ENCODE measurements around the gene HS2ST1. TPM values are rescaled to one million over a fixed set of nuclear protein-coding genes. Genes with fewer than 3 reads are reported as not detected.

HS2ST1 gene
- total RNA-seq, 2 donors from 2014 or later, result 29.0 to 31.5 TPM

DNA sequence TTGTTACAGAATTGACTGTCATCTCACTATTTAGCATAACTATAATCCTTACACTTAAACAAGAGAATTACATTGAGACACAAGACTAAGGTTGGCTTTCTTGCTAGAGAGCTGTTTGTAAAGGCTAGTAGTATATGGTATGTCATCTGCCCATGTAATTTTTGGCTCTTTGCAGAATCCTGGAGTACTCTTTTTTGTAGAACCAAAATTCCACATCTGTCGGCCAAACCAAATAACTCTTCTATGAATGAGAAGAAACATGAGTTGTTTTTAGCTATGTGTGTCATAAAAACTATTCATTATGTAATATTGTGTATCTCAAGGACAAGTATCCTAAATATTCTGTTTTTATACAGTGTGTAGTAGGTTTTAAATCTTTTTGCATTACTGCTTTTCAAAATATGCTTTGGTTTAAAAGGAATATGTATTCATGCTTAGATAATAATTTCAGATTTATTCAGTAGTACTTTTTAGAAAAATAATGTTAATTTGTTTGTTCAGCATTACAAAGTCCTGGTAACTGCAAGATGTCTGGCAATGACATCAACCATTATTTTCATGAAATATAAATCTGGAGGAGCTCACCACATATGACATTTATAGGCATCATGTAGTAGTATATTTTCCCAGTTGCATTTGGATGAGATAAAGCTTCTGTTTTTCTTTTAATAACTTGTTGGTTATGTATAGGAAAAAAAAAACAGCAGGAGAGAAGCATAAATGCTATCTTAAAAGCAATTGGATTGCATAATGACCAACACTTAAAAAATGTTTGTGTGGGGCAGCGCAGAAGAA lies 159.8 kb downstream of the HS2ST1 start:
- DNase-seq, result no peak
- H3K27ac Mint-ChIP-seq, result no peak overlapping the region
- Histone ChIP-seq H3K9ac (ENCODE audit: extremely low read depth, low read length, poor library complexity, severe bottlenecking) (no peak overlapping the region), H3K36me3 (ENCODE audit: control insufficient read depth, insufficient read depth, low read length) (peaks cover 12% of the 10 kb centered on the region), H3K4me1 (ENCODE audit: control insufficient read depth, insufficient read depth, low read length) (no peaks in the 10 kb centered on the region), H3K9me3 (ENCODE audit: control insufficient read depth, low read length) (no peaks in the 10 kb centered on the region), H3K27me3 (ENCODE audit: control insufficient read depth, insufficient read depth, low read length, poor library complexity, severe bottlenecking) (no peaks in the 10 kb centered on the region), H3K27ac (ENCODE audit: low read depth, low read length) (no peak overlapping the region), H3K4me3 (ENCODE audit: low read length) (no peak overlapping the region)
- peaks cover 2% of the 10 kb centered on the region for H3K4me1 Mint-ChIP-seq
- H3K4me3 Mint-ChIP-seq, result no peak overlapping the region
- 100% methylated on average over 1 to 2 of the region's 2 CpGs for WGBS, 2 experiments (ENCODE audit: insufficient coverage in 1 of 2, insufficient read length in 1 of 2)
- H3K27me3 Mint-ChIP-seq (ENCODE audit: insufficient read depth), result no peaks in the 10 kb centered on the region
- H3K36me3 Mint-ChIP-seq (ENCODE audit: low read depth), result peaks cover 8% of the 10 kb centered on the region
- no peaks in the 10 kb centered on the region for H3K9me3 Mint-ChIP-seq
- TF ChIP-seq, protein P1, sequence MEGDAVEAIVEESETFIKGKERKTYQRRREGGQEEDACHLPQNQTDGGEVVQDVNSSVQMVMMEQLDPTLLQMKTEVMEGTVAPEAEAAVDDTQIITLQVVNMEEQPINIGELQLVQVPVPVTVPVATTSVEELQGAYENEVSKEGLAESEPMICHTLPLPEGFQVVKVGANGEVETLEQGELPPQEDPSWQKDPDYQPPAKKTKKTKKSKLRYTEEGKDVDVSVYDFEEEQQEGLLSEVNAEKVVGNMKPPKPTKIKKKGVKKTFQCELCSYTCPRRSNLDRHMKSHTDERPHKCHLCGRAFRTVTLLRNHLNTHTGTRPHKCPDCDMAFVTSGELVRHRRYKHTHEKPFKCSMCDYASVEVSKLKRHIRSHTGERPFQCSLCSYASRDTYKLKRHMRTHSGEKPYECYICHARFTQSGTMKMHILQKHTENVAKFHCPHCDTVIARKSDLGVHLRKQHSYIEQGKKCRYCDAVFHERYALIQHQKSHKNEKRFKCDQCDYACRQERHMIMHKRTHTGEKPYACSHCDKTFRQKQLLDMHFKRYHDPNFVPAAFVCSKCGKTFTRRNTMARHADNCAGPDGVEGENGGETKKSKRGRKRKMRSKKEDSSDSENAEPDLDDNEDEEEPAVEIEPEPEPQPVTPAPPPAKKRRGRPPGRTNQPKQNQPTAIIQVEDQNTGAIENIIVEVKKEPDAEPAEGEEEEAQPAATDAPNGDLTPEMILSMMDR (conservative IDR thresholded peaks at IDR 0.05), result no peak

DNA sequence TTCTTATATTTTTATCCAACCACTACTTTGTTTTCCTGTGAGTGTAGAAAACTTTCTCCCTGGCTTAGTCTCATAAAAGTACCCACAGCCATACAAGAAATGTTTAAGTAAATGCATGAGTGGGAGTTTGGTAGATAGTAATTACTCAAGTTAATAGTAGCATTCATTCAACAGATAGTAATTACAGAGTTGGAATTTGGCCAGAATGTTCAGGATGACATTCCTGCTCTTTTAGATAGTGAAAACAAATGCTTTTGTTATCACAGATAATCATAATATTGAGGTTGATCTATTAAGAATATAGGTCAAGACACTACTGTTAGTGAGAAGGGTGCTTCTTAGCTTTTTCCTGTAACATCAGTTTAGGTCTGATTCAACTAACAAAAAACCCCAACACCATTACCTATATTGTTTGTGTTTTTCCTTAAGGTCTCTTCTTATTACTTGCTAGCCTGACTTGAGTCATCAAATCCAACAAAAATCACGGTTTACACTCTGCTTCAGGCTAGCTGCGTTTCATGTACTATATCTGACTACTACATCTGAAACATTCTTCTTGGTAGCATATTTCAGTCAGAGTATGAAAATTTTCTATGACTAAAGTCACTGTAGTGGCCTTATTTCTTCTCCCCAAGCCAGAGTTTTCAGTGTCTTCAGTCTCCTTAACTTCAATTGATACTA lies 163.7 kb downstream of the HS2ST1 start:
- WGBS, 2 experiments (ENCODE audit: insufficient coverage in 1 of 2, insufficient read length in 1 of 2), result 94 to 100% methylated on average over 2 of the region's 2 CpGs
- no peak overlapping the region for H3K4me3 ChIP-seq (ENCODE audit: low read length)
- no peaks in the 10 kb centered on the region for H3K9me3 ChIP-seq (ENCODE audit: control insufficient read depth, low read length)
- H3K4me3 Mint-ChIP-seq, result no peak overlapping the region
- no peaks in the 10 kb centered on the region for H3K27me3 Mint-ChIP-seq (ENCODE audit: insufficient read depth)
- no peaks in the 10 kb centered on the region for H3K27me3 ChIP-seq (ENCODE audit: control insufficient read depth, insufficient read depth, low read length, poor library complexity, severe bottlenecking)
- H3K36me3 Mint-ChIP-seq (ENCODE audit: low read depth), result peaks cover 3% of the 10 kb centered on the region
- H3K27ac ChIP-seq (ENCODE audit: low read depth, low read length), result no peak overlapping the region
- no peaks in the 10 kb centered on the region for H3K4me1 ChIP-seq (ENCODE audit: control insufficient read depth, insufficient read depth, low read length)
- peaks cover 12% of the 10 kb centered on the region for H3K36me3 ChIP-seq (ENCODE audit: control insufficient read depth, insufficient read depth, low read length)
- H3K9me3 Mint-ChIP-seq, result no peaks in the 10 kb centered on the region
- no peaks in the 10 kb centered on the region for H3K4me1 Mint-ChIP-seq
- peak overlapping the region; percentile 1 for H3K27ac Mint-ChIP-seq
- no peak overlapping the region for H3K9ac ChIP-seq (ENCODE audit: extremely low read depth, low read length, poor library complexity, severe bottlenecking)
- TF ChIP-seq, protein P1 (conservative IDR thresholded peaks at IDR 0.05), result no peak
- DNase-seq, result no peak

DNA sequence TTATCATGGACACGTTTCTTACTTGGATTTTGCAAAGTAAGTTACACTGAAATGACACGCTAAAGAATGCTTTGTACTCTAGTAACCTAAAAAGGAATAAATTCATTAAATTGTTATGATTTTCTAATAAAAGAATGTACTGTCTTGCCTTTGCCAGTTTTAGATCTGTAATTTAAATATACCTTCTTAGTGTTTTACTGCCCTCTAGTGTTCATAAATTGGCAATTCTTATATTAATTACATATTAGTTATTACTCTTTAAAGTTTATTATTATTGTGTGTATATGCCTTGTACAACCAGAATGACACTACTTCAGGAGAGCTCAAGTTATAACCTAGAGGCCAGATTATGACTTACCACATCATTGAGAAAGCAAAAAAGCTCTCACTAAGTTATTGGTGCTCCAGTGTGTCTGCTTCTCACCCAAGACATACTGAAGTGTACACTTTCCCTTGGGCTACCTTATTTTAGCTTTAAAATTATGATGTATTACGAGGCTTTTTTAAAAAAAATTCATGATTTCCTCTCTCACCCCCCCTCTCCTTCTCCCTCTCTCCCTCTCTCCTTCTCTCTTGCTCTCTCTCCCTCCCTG lies 169.9 kb downstream of the HS2ST1 start:
- Mint-ChIP-seq H3K27me3 (ENCODE audit: insufficient read depth) (no peaks in the 10 kb centered on the region), H3K27ac (no peak overlapping the region), H3K4me1 (peaks cover 17% of the 10 kb centered on the region), H3K4me3 (no peak overlapping the region), H3K36me3 (ENCODE audit: low read depth) (peaks cover 6% of the 10 kb centered on the region), H3K9me3 (no peaks in the 10 kb centered on the region)
- Histone ChIP-seq H3K36me3 (ENCODE audit: control insufficient read depth, insufficient read depth, low read length) (no peaks in the 10 kb centered on the region), H3K9ac (ENCODE audit: extremely low read depth, low read length, poor library complexity, severe bottlenecking) (no peak overlapping the region), H3K9me3 (ENCODE audit: control insufficient read depth, low read length) (no peaks in the 10 kb centered on the region), H3K27me3 (ENCODE audit: control insufficient read depth, insufficient read depth, low read length, poor library complexity, severe bottlenecking) (no peaks in the 10 kb centered on the region), H3K4me1 (ENCODE audit: control insufficient read depth, insufficient read depth, low read length) (peaks cover 13% of the 10 kb centered on the region), H3K27ac (ENCODE audit: low read depth, low read length) (no peak overlapping the region), H3K4me3 (ENCODE audit: low read length) (no peak overlapping the region)
- TF ChIP-seq, protein P1 (conservative IDR thresholded peaks at IDR 0.05), result peak; percentile 78
- no peak for DNase-seq
- WGBS, 2 experiments (ENCODE audit: insufficient coverage in 1 of 2, insufficient read length in 1 of 2), result 83 to 100% methylated on average over 1 to 3 of the region's 3 CpGs
